Keratinocyte (primary cell): ENCODE data around the gene MAD1L1.

Experiments used
- EZH2 ChIP-seq: IDR thresholded peaks from one replicate; pipeline ENCODE4 v1.6.1; 2012; ENCODE audit warnings: inconsistent platforms, mild to moderate bottlenecking, low read length, moderate library complexity
- TF ChIP-seq, protein P1 (sequence below), 3 experiments: IDR thresholded peaks in 1 of 3; conservative IDR thresholded peaks in 1 of 3; optimal IDR thresholded peaks in 1 of 3; 2 replicates in 2 of 3; 3 replicates in 1 of 3; pipeline versions ENCODE3 to v1.5.1; 2011; ENCODE audit warnings: low read length in 3 of 3, mild to moderate bottlenecking in 3 of 3, moderate library complexity in 2 of 3, control low read depth in 1 of 3, inconsistent platforms in 1 of 3; ENCODE audit not compliant: insufficient read depth in 2 of 3; ENCODE audit errors: extremely low read depth in 1 of 3

GRCh38 chr7:2084331-2084730 is 148.4 kb downstream of the MAD1L1 start:
- TF ChIP-seq EZH2: no peak
- TF ChIP-seq, protein P1, sequence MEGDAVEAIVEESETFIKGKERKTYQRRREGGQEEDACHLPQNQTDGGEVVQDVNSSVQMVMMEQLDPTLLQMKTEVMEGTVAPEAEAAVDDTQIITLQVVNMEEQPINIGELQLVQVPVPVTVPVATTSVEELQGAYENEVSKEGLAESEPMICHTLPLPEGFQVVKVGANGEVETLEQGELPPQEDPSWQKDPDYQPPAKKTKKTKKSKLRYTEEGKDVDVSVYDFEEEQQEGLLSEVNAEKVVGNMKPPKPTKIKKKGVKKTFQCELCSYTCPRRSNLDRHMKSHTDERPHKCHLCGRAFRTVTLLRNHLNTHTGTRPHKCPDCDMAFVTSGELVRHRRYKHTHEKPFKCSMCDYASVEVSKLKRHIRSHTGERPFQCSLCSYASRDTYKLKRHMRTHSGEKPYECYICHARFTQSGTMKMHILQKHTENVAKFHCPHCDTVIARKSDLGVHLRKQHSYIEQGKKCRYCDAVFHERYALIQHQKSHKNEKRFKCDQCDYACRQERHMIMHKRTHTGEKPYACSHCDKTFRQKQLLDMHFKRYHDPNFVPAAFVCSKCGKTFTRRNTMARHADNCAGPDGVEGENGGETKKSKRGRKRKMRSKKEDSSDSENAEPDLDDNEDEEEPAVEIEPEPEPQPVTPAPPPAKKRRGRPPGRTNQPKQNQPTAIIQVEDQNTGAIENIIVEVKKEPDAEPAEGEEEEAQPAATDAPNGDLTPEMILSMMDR (optimal IDR thresholded peaks at IDR 0.05 in 1 of 3, IDR thresholded peaks at IDR 0.05 in 1 of 3, conservative IDR thresholded peaks at IDR 0.05 in 1 of 3; ENCODE audit: extremely low read depth in 1 of 3, insufficient read depth in 2 of 3, low read length in 3 of 3): no peak
